ENCODE data around the gene ADAMTS17.

GRCh38 chr15:100059521-100059920 lies 282.3 kb downstream of the ADAMTS17 start:
- TF ChIP-seq, protein P1, sequence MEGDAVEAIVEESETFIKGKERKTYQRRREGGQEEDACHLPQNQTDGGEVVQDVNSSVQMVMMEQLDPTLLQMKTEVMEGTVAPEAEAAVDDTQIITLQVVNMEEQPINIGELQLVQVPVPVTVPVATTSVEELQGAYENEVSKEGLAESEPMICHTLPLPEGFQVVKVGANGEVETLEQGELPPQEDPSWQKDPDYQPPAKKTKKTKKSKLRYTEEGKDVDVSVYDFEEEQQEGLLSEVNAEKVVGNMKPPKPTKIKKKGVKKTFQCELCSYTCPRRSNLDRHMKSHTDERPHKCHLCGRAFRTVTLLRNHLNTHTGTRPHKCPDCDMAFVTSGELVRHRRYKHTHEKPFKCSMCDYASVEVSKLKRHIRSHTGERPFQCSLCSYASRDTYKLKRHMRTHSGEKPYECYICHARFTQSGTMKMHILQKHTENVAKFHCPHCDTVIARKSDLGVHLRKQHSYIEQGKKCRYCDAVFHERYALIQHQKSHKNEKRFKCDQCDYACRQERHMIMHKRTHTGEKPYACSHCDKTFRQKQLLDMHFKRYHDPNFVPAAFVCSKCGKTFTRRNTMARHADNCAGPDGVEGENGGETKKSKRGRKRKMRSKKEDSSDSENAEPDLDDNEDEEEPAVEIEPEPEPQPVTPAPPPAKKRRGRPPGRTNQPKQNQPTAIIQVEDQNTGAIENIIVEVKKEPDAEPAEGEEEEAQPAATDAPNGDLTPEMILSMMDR (conservative IDR thresholded peaks at IDR 0.05; ENCODE audit: low read depth, low read length), result no peak
- TF ChIP-seq EZH2 (IDR thresholded peaks at IDR 0.05; ENCODE audit: borderline replicate concordance, low read depth, low read length, poor library complexity, severe bottlenecking), result no peak
